SKM-1 (cell line): ENCODE data around the gene C18orf63.
A peak's percentile ranks its signal among the peaks of the same experiment; 100 is the strongest.
"Not testable (repeated sequence)": the region's sequence is repeated elsewhere in the genome, so short reads cannot be mapped to it uniquely, and the experiment has no call there.

Source experiments
- DNase-seq: peaks from one replicate; lab custom pipeline; 2025; ENCODE audit not compliant: unreplicated experiment; lab: John Stamatoyannopoulos, UW

Gene C18orf63

DNA sequence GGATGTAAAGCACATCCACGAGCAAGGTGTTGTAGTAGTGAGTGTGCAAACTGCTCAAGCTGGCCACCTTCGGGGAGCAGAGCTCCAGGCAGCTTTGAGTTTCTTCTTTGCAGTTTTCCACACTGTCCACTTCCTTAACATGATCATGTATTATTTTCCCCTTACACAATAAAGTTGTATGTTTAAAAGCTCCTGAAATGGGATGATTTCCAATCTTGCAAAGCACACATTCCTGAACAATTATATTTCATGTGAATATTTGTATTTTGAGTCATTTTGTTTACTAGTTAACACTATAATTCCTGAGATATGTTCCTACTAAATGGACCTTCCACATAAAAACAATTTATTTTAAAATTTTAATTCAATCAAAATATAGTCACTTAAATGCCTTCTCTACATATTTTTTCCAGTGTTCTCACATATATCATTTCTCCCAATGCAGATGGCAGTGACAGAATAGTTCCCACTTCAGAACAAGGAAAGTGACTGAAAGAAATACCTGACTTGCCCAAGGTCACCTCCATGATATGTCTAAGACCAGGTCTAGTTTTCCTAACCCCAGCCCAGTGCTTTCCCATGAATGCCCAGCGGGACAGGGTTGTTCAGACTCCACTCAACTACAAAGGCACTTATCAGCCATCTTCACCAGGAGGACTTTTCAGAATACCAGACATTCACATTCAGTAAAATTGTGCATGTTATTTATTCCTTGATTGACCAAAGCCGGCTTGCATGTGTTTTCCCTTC is 29.4 kb upstream of the C18orf63 start:
- DNase-seq = no peak

DNA sequence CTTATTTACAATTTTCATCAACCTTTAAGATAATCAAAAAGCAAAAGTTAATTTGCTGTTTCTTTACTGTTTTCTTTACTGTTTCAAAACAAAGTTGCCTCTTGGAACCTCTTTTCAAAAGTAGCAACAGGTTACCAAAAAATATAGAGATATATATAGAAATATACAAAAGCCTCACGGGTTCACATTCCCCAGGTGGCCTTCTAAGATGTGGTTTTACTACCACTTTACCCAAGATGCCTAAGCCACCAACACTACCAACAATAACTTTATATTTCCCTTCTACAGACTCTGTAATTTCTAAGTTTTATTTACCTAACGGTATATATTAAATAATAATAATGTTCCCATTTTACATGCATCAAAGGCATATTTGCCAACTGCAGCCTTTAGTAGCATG is 28.8 kb upstream of the C18orf63 start:
- DNase-seq = no peak

- DNase-seq = no peak
Measured at GRCh38 chr18:74288041-74288440, 27.6 kb upstream of the C18orf63 start.

DNA sequence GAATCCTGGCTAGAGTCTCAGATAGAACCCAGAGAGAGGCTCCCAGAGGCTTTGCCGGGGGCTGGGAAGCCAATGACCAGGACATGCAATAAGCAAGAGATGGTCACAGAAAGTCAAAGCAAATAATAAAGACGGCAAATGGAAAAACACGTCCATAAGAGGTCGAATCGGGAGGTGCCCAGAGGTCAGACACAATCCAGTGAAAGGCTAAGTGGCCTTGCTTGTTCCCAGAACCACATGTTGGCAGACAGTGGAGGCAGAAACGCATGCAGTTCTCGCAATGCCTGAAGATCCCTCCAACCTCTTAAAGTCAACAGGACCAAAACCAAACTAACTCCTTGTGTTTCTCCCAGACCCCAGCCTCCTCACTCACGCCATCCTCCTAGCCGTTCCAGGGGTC is 26.9 kb upstream of the C18orf63 start:
- no peak for DNase-seq

GRCh38 chr18:74289137-74289536 is 26.5 kb upstream of the C18orf63 start:
- no peak for DNase-seq

GRCh38 chr18:74290021-74290420 is 25.6 kb upstream of the C18orf63 start:
- no peak for DNase-seq

- DNase-seq = no peak
Measured at GRCh38 chr18:74290794-74291471, 24.7 kb upstream of the C18orf63 start.

DNA sequence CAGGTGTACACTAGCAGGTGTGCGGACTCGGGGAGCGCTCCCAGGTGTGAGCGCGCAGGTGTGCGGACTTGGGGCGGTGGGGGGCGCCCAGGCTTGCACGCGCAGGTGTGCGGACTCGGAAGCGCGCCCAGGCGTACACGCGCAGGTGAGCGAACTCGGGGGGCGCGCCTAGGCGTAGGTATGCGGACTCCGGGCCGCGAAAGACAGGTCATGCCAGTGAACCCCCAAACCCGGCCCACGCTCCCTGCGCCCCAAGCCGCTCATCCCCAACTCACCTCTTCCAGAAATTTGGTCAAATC is 24.2 kb upstream of the C18orf63 start:
- DNase-seq = no peak

GRCh38 chr18:74291771-74292540 is 23.7 kb upstream of the C18orf63 start, which contains the start of gene CYB5A:
Gene CYB5A, minus strand, starts transcription at chr18:74291963. Its CDS starts 88 bp downstream, at chr18:74291875.
- DNase-seq = peak; percentile 79

DNA sequence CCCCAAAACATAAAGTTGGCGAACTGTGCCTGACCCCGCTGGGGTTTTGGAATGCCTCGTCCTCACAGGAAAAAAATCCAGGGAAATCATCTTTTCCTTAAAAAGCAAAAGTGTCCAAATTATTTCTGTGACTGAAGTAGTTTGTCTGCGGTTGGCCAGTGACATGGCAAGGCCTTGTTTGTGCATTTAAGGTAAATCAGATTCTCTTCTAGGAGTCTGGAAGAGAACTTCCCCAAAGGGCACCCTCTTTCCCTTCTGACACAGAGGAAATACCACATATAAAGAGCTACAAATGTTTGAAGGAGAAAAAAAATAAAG is 23.1 kb upstream of the C18orf63 start:
- DNase-seq = no peak

DNA sequence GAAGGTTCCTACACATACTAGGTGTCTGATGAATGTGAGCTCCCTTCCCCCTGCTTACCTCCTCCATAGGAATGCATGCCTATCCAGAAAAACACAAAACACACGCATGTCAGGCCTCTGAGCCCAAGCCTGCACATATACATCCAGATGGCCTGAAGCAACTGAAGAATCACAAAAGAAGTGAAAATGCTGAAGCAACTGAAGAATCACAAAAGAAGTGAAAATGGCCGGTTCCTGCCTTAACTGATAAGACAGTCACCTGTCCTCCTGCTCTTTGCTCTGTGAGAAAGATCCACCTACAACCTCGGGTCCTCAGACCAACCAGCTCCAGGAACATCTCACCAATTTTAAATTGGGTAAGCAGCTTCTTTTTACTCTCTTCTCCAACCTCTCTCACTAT is 22.7 kb upstream of the C18orf63 start:
- DNase-seq = not testable (repeated sequence)

DNA sequence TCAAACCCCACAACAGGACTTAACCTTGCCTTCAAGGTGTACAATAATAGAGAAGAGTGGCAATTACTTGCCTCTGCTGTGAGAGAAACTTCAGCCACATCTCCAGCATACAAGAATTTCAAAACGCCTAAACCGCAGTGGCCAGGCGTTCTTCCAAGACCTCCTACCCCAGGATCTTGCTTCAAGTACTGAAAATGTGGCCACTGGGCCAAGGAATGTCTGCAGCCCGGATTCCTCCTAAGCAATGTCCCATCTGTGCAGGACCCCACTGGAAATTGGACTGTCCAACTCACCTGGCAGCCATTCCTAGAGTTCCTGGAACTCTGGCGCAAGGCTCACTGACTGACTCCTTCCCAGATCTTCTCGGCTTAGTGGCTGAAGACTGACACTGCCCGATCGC is 21.1 kb upstream of the C18orf63 start:
- no peak for DNase-seq

- DNase-seq = no peak
Measured at GRCh38 chr18:74299162-74299561, 16.5 kb upstream of the C18orf63 start.

GRCh38 chr18:74299746-74300145 is 15.9 kb upstream of the C18orf63 start:
- DNase-seq = no peak

DNA sequence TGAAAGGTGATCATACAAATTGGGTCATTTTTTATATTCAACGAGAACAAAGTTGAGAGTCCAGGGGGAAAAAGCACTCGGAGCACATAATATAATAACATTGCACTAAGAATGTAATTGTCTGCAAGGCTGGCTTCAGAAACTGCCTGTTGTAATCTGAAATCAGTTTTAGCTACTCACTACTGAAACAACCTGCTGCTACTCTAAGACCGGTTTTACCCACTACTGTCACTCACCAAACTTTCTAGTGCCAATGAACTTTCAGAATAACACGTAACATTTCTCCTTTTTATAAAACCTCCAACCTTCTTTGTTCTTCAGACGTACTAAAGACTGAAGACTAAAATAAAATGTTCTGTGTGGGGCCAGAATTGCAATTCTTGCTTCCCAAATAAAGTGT is 12.3 kb upstream of the C18orf63 start:
- no peak for DNase-seq

- DNase-seq = no peak
Measured at GRCh38 chr18:74303936-74304335, 11.7 kb upstream of the C18orf63 start.

GRCh38 chr18:74310411-74310810 is 5.2 kb upstream of the C18orf63 start:
- no peak for DNase-seq

DNA sequence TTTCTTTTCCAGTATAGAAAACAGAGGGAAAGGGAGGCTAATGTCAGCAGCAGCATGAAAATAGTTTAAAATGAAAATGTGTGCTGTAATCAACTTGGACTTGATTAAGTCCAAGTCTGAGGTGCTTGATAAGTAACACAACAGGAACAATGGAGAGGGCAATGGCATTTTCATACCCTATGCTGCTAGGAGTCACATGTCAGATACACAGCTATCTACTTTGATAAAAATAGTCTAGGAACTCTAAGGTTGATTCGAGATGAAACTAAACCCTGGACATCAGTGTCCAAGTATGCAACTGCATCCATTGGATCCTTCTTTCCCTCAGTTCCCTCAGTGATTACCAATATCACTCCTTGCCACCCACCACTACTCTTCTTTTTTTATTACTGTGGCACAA is 4.6 kb upstream of the C18orf63 start:
- no peak for DNase-seq

DNA sequence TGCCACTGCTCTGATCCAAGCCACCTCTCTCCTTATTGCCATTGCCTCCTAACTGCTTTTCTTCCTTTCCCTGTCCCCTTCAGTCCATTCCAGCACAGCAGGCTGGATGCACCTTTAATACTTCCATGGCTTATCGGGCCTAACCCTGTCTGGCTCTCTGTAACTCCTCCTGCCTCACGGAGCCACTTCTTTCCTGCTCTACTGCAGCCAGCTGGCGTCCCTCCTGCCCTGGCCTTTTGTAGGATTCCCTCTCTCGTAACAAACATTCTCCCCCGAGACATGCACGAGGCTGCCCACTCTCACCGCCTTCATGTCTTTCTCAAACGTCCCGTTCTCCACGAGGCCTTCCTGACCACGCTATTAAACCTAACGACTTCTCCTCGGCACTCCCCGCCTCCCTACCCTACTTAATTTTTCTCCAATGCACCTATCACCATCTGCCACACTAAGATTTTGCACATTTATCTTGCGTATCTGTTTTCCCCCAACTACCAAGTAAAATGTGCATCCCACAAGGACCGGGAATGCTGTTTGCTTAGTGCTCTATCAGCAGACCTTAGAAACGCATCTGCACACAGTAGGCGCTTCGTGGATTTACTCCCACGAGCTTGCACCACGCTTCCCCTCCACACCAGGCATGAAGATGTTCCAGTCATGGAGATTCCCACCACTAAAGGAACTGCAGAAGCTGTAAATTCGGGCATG is 728 bp upstream of the C18orf63 start:
- DNase-seq = no peak

- DNase-seq = no peak
Measured at GRCh38 chr18:74316257-74317170, 875 bp downstream of the C18orf63 start.

DNA sequence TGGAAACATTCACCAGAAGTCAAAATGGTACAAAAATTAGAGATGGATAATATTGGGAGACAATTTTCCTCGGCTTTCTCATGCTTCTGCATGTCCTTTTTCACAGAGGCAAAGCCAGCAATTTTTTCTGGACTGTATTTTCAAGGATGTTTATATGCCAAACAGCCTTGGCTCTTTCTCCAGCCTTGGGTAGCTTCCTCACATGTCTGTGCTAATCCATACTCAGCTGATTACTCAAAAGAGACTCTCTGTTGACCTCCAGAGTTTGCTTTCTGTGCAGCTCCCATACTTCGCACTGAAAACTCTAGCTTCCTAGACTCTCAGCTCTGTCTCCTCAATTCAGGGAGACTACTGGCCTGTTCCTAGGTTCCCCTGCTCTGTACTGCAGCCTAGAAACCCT is 10.6 kb downstream of the C18orf63 start:
- no peak for DNase-seq
